ENCODE results near the gene OPHN1. TPM values are rescaled to one million over a fixed set of nuclear protein-coding genes. Genes with fewer than 3 reads are reported as not detected.

OPHN1 gene
- total RNA-seq, 1 experiment from 2014 or later, result 4.4 TPM

- no peaks in the 10 kb centered on the region for H3K4me1 Mint-ChIP-seq
- 0 out of 2 replicates have a peak, but pooled peaks cover 3% of the 10 kb centered on the region for H3K36me3 Mint-ChIP-seq
- H3K27ac Mint-ChIP-seq, result no peak overlapping the region
- H3K4me3 Mint-ChIP-seq, result no peak overlapping the region
- H3K27me3 Mint-ChIP-seq (ENCODE audit: low read depth), result no peaks in the 10 kb centered on the region
- no peaks in the 10 kb centered on the region for H3K9me3 Mint-ChIP-seq
- ChIA-PET CTCF (no interaction called here), POLR2A (no interaction called here)
- no peak for ATAC-seq
- no peak for DNase-seq (ENCODE audit: low spot score)
- no peak for TF ChIP-seq ZSCAN18 (CRISPR knock-in tag; IDR thresholded peaks at IDR 0.05)
- TF ChIP-seq GRHL2 (CRISPR knock-in tag; IDR thresholded peaks at IDR 0.05; ENCODE audit: insufficient replicate concordance, severe bottlenecking), result no peak
- TF ChIP-seq ZNF281 (CRISPR knock-in tag; IDR thresholded peaks at IDR 0.05), result no peak
- TF ChIP-seq ZNF396 (CRISPR knock-in tag; IDR thresholded peaks at IDR 0.05; ENCODE audit: borderline replicate concordance), result no peak
- no peak for TF ChIP-seq RELA (CRISPR knock-in tag; IDR thresholded peaks at IDR 0.05; ENCODE audit: borderline replicate concordance)
- TF ChIP-seq ZNF263 (CRISPR knock-in tag; IDR thresholded peaks at IDR 0.05; ENCODE audit: low read depth), result no peak
- no peak for TF ChIP-seq ZNF512 (CRISPR knock-in tag; IDR thresholded peaks at IDR 0.05; ENCODE audit: borderline replicate concordance)
- no peak for TF ChIP-seq ARID4B (CRISPR knock-in tag; IDR thresholded peaks at IDR 0.05; ENCODE audit: borderline replicate concordance)
- no peak for TF ChIP-seq NR3C1 (CRISPR knock-in tag; conservative IDR thresholded peaks at IDR 0.05; ENCODE audit: low read depth)
Observed at GRCh38 chrX:68203211-68203610, 230.1 kb downstream of the OPHN1 start.

- ATAC-seq (no peak), DNase-seq (ENCODE audit: low spot score) (no peak)
- POLR2A ChIA-PET, result no interaction called here
- Mint-ChIP-seq H3K27me3 (ENCODE audit: low read depth) (no peaks in the 10 kb centered on the region), H3K9me3 (no peaks in the 10 kb centered on the region), H3K36me3 (0 out of 2 replicates have a peak, but pooled peaks cover 3% of the 10 kb centered on the region), H3K27ac (no peak overlapping the region), H3K4me3 (no peak overlapping the region), H3K4me1 (peaks cover 6% of the 10 kb centered on the region)
- TF ChIP-seq ATF2 (CRISPR knock-in tag; IDR thresholded peaks at IDR 0.05; ENCODE audit: borderline replicate concordance, low read depth) (no peak), JAZF1 (CRISPR knock-in tag; IDR thresholded peaks at IDR 0.05) (no peak), ELF4 (CRISPR knock-in tag; IDR thresholded peaks at IDR 0.05; ENCODE audit: low read depth) (no peak), ZBTB43 (CRISPR knock-in tag; IDR thresholded peaks at IDR 0.05) (no peak), ZNF396 (CRISPR knock-in tag; IDR thresholded peaks at IDR 0.05; ENCODE audit: borderline replicate concordance) (no peak), MXD4 (CRISPR knock-in tag; IDR thresholded peaks at IDR 0.05; ENCODE audit: borderline replicate concordance) (no peak)
- CTCF ChIA-PET, result interaction anchor here (1.2 kb wide), 1 partner anchor 40 kb away, joined by 3 read pairs; no protein-coding TSS in a partner anchor
Observed at GRCh38 chrX:68199062-68199848, 234.0 kb downstream of the OPHN1 start.
